Suprapubic skin (tissue), 4 donors: Measurements from ENCODE around the gene PRPSAP2. TPM values are rescaled to one million over a fixed set of nuclear protein-coding genes. Genes with fewer than 3 reads are reported as not detected.
"Not testable (repeated sequence)": the region's sequence is repeated elsewhere in the genome, so short reads cannot be mapped to it uniquely, and the experiment has no call there.

Source experiments
- DNase-seq, 2 donors: peaks; one replicate each; pipeline ENCODE4 v3.0.0-alpha.2; 2019; ENCODE audit warnings: low spot score in 2 of 2
- H3K27ac ChIP-seq: fragments of 200-600 bp; sonication (generic); one replicate; pipeline ENCODE4 v1.5.1; 2019
- H3K27me3 ChIP-seq: fragments of 200-600 bp; sonication (generic); one replicate; pipeline ENCODE4 v1.5.1; 2019
- H3K36me3 ChIP-seq: fragments of 200-600 bp; sonication (generic); one replicate; pipeline ENCODE4 v1.5.1; 2019
- H3K4me1 ChIP-seq: fragments of 200-600 bp; sonication (generic); one replicate; pipeline ENCODE4 v1.5.1; 2019
- H3K4me3 ChIP-seq: fragments of 200-600 bp; sonication (generic); one replicate; pipeline ENCODE4 v1.5.1; 2019; ENCODE audit warnings: mild to moderate bottlenecking
- H3K9me3 ChIP-seq: fragments of 200-600 bp; sonication (generic); one replicate; pipeline ENCODE4 v1.5.1; 2019
- EP300 ChIP-seq: sonication (generic); formaldehyde crosslinking; IDR thresholded peaks from one replicate; pipeline ENCODE4 v1.6.1; 2017; ENCODE audit warnings: antibody characterized with exemption
- POLR2A ChIP-seq, 2 donors: fragments of 450-650 bp; IDR thresholded peaks; one replicate each; pipeline ENCODE4 v1.6.1; 2017; ENCODE audit warnings: antibody characterized with exemption in 2 of 2, mild to moderate bottlenecking in 2 of 2, moderate library complexity in 2 of 2
- POLR2AphosphoS5 ChIP-seq, 3 donors: sonication (generic); formaldehyde crosslinking; IDR thresholded peaks; one replicate each; pipeline ENCODE4 v1.6.1; 2017; ENCODE audit warnings: antibody characterized with exemption in 3 of 3
- WGBS: methylation state at CpG from one replicate; pipeline ENCODE4 v1.1.5; 2018; 5-methylcytosine and 5-hydroxymethylcytosine counted together
- total RNA-seq, 4 donors: library from RNA; depleted of rRNA; stranded (reverse); fragments of >200 nt; gene quantifications; one replicate each; pipeline ENCODE4 v1.1.0, GENCODE V29; 2016
- TF ChIP-seq, protein P1 (sequence below), 2 donors: fragments of 200-600 bp in 1 of 2; fragments of 450-650 bp in 1 of 2; sonication (generic) in 1 of 2; IDR thresholded peaks; one replicate each; pipeline ENCODE4 v1.5.1; 2016 to 2019; ENCODE audit warnings: antibody characterized with exemption in 2 of 2, mild to moderate bottlenecking in 1 of 2, moderate library complexity in 1 of 2

PRPSAP2 gene
- total RNA-seq, 4 donors from 2014 or later, result 14.9 to 29.0 (median 22.9) TPM

DNA sequence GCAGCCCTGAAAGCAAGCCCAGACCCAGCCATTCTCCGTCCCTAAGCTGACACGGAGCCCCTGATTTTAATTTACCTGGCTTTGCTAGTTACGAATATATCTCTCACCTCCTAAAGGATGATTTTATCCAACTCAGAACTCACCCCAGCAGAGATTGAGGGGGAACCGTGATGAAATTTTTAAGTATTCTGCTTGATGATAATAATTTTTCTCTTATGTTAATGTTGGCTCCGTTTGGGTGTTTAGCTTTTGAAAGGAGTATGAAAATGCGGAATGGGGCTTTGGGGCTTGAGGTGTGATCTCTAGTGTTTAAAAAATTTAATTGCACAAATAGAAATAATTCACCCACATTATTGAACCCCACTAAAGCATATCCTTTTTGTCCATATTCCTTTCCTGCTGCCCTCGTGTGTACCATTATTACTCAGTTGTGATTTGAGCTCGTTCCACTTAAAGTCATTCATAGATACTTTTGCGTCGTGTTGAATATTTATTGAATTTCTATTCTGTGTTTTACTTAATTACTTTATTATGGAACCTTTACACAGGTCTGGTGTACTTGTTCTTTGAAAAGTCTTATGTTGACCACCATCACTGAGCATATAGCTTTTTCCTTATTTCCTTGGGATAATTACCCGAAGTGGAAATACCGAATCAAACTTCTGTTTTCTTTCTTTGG is 775 bp downstream of the PRPSAP2 start:
- H3K4me1 ChIP-seq, result peaks cover 38% of the 10 kb centered on the region
- H3K4me3 ChIP-seq, result peak overlapping the region; percentile 98
- 13% methylated on average over 12 of the region's 12 CpGs for WGBS
- DNase-seq, result no peak
- H3K9me3 ChIP-seq, result no peaks in the 10 kb centered on the region
- TF ChIP-seq, protein P1, sequence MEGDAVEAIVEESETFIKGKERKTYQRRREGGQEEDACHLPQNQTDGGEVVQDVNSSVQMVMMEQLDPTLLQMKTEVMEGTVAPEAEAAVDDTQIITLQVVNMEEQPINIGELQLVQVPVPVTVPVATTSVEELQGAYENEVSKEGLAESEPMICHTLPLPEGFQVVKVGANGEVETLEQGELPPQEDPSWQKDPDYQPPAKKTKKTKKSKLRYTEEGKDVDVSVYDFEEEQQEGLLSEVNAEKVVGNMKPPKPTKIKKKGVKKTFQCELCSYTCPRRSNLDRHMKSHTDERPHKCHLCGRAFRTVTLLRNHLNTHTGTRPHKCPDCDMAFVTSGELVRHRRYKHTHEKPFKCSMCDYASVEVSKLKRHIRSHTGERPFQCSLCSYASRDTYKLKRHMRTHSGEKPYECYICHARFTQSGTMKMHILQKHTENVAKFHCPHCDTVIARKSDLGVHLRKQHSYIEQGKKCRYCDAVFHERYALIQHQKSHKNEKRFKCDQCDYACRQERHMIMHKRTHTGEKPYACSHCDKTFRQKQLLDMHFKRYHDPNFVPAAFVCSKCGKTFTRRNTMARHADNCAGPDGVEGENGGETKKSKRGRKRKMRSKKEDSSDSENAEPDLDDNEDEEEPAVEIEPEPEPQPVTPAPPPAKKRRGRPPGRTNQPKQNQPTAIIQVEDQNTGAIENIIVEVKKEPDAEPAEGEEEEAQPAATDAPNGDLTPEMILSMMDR (IDR thresholded peaks at IDR 0.05), result no peak
- no peak for TF ChIP-seq POLR2A (IDR thresholded peaks at IDR 0.05)
- no peak for TF ChIP-seq EP300
- TF ChIP-seq POLR2AphosphoS5 (IDR thresholded peaks at IDR 0.05), result no peak
- no peaks in the 10 kb centered on the region for H3K36me3 ChIP-seq
- no peaks in the 10 kb centered on the region for H3K27me3 ChIP-seq
- peak overlapping the region; percentile 97 for H3K27ac ChIP-seq

DNA sequence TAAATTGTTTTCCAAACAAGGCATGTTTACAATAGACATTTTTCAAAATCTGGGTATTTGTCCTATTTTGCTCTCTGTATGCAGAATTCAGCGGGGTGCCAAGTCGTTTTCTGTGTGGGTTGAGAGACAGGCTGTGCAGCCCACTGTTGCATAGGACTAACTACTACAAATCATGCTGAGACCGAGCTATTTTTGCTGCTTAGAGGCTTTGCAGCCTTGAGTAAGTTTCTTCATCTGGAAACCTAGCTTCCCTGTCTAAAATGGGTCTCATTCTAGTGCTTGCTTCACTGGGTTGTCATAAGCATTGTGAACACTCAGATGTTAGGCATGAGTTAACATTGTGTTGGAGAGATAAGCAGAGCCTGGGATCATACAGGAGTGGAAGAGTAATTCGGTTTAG is 1.3 kb downstream of the PRPSAP2 start:
- no peak for DNase-seq
- no peak overlapping the region for H3K27ac ChIP-seq
- no peaks in the 10 kb centered on the region for H3K27me3 ChIP-seq
- peaks cover 38% of the 10 kb centered on the region for H3K4me1 ChIP-seq
- 42% methylated on average over 4 of the region's 4 CpGs for whole genome bisulfite sequencing
- peak overlapping the region; percentile 98 for H3K4me3 ChIP-seq
- no peaks in the 10 kb centered on the region for H3K9me3 ChIP-seq
- H3K36me3 ChIP-seq, result no peaks in the 10 kb centered on the region
- TF ChIP-seq, protein P1 (IDR thresholded peaks at IDR 0.05), result no peak
- TF ChIP-seq EP300 (no peak), POLR2A (IDR thresholded peaks at IDR 0.05) (no peak), POLR2AphosphoS5 (IDR thresholded peaks at IDR 0.05) (no peak)

- H3K27ac ChIP-seq, result no peak overlapping the region
- 84% methylated on average over 9 of the region's 9 CpGs for WGBS
These were observed 2.4 kb downstream of the PRPSAP2 start for GRCh38 chr17:18860161-18860972.

DNA sequence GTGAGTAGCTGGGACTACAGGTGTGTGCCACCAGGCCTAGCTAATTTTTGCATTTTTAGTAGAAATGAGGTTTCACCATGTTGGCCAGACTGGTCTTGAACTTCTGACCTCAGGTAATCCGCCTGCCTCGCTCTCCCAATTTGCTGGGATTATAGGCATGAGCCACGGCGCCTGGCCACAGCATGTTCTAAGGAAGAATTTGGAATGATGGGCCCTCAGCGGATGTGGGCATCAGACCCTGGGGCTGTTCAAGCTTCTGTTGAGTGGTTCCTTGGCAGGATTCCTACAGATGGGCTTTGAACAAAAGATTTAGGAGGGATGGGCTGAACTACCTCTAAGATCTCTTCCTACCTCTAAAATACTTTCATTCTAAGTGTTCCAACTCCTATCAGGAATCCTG is 4.1 kb downstream of the PRPSAP2 start:
- TF ChIP-seq, protein P1 (IDR thresholded peaks at IDR 0.05), result no peak
- TF ChIP-seq POLR2AphosphoS5 (IDR thresholded peaks at IDR 0.05) (no peak), EP300 (no peak), POLR2A (IDR thresholded peaks at IDR 0.05) (no peak)
- DNase-seq, result no peak
- no peaks in the 10 kb centered on the region for H3K27me3 ChIP-seq
- 89% methylated on average over 5 of the region's 5 CpGs for WGBS
- no peak overlapping the region for H3K4me3 ChIP-seq
- H3K9me3 ChIP-seq, result no peaks in the 10 kb centered on the region
- H3K4me1 ChIP-seq, result peaks cover 20% of the 10 kb centered on the region
- H3K27ac ChIP-seq, result no peak overlapping the region
- peaks cover 11% of the 10 kb centered on the region for H3K36me3 ChIP-seq

More at GRCh38 chr17:18860161-18860972, 2.4 kb downstream of the PRPSAP2 start:
- no peak for TF ChIP-seq EP300
- Histone ChIP-seq H3K4me3 (no peak overlapping the region), H3K9me3 (no peaks in the 10 kb centered on the region), H3K36me3 (no peaks in the 10 kb centered on the region), H3K4me1 (peaks cover 35% of the 10 kb centered on the region), H3K27me3 (no peaks in the 10 kb centered on the region)
- no peak for DNase-seq

- DNase-seq, H3K4me1 ChIP-seq, H3K27me3 ChIP-seq, H3K4me3 ChIP-seq, H3K27ac ChIP-seq, H3K9me3 ChIP-seq: not testable (repeated sequence)
- WGBS, result 79% methylated on average over 5 of the region's 5 CpGs
- peaks cover 30% of the 10 kb centered on the region for H3K36me3 ChIP-seq
These were observed 7.1 kb downstream of the PRPSAP2 start for GRCh38 chr17:18864996-18865395.
